GM18507 (cell line): Measurements from ENCODE around the gene CD200R1.

Experiments used
- DNase-seq: peaks from one replicate; pipeline ENCODE4 v3.0.0; 2011; ENCODE audit warnings: low read depth; ENCODE audit not compliant: insufficient read length; ENCODE audit errors: extremely low spot score
- FAIRE-seq: peaks from 2 replicates; lab custom pipeline; 2011; peaks lifted over from hg19 to GRCh38; lab: Jason Lieb, UNC

The CD200R1 gene

GRCh38 chr3:112974894-112975293, at the start of gene CD200R1:
Gene CD200R1 (minus strand): TSS chr3:112975103. CDS start chr3:112974857, 246 bp downstream.
- DNase-seq (no peak), FAIRE-seq (peak; percentile 70)

- no peak for FAIRE-seq
- DNase-seq: no peak
Measured at GRCh38 chr3:113021471-113021870, 46.6 kb upstream of the CD200R1 start.

GRCh38 chr3:113019182-113020137, 44.6 kb upstream of the CD200R1 start:
- FAIRE-seq (peak; percentile 95), DNase-seq (peak; percentile 73)

DNA sequence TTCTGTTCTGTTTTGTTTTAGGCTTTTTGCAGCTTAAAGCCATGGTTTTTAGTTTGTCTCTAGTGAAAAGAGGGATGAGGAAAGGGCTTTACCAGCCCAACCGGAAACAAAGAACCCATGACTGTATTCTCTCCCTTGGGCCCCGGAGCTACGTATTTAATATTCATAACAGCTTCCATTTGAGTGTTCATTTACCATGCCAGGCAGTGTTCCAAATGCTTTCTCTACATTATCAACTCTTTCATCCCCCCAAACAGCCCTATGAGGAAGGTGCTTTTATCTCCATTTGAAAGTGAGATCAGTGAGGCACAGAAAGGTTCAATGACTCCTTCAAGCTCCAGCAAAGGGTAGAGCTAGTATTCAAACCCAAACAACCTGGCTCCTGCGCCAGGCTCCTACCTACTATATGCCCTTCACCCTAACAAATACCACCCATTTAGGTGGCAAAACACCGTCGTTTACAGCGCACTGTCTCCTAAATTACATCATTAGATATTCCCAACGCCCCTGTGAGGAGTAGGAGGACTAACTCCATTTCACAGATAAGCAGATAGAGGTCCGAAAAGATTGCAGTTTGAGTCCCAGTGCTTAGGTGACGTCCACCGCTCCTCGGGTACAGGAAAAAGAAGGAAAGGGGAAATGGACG, 43.8 kb upstream of the CD200R1 start:
- DNase-seq (no peak), FAIRE-seq (peak; percentile 71)

DNA sequence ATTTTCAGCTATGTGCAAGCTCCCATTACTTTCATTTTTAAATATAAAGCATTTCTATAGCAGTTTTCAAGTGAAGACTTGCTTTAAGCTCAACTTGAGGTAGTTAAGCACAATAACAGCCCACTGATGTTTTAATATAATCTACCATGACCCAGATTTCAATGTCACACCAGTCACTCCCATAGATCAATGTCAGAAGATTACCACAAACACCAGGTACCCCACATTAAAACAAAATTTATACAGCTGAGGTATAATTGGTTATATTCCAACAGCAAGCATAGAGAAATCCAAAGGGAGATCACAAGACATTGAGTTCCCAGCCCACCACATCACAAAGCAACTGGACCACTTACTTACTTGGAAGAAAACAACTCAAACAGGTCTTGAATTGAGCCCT, 38.7 kb upstream of the CD200R1 start:
- no peak for DNase-seq
- no peak for FAIRE-seq

GRCh38 chr3:113008117-113008516, 33.2 kb upstream of the CD200R1 start:
- FAIRE-seq (no peak), DNase-seq (no peak)

GRCh38 chr3:113006359-113007056, 31.6 kb upstream of the CD200R1 start:
- DNase-seq (no peak), FAIRE-seq (no peak)

DNA sequence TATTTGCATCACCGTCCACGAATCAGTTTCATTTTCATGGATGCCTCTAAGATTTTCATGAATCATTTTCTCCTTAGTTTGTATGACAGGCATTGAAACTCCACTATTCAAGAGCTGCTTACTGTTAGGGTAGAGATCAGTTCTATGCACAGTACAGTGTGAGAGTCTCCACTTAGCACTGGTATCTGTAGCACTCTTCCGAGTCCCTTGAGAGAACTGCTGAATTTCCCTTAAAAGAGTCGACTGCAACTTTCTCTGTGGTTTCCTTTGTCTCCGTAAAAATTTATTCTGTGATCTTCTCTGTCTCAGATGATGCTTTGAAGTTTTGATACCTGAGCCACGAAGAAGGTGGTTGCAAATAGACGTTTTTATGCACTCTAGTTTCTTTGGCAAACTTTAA, 30.7 kb upstream of the CD200R1 start:
- FAIRE-seq: no peak
- DNase-seq: no peak

DNA sequence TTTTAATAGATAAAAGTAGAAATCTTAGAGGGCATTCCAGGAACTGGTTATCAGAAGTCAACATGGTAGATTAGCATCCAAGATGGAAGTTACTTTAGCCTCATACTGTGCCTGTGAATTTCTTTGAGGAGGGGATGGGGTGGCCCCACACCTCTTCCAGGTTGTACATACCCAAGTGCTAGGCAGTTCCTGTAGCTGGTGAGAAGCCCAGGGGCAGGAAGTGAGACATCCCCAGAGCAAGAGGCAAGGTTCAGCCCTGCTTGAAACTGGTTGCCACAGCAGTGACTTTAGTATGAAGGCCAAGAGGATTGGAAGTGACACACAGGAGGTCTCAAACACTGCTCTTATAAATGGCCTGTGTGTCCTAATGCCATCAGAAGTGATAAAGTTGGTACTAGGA, 27.8 kb upstream of the CD200R1 start:
- FAIRE-seq (peak; percentile 18), DNase-seq (no peak)

- no peak for DNase-seq
- no peak for FAIRE-seq
Measured at GRCh38 chr3:113002037-113002436, 27.1 kb upstream of the CD200R1 start.

GRCh38 chr3:113000691-113001090, 25.8 kb upstream of the CD200R1 start:
- DNase-seq (no peak), FAIRE-seq (no peak)

GRCh38 chr3:112995800-112996199, 20.9 kb upstream of the CD200R1 start:
- FAIRE-seq (no peak), DNase-seq (no peak)

GRCh38 chr3:112990672-112991602, 16.0 kb upstream of the CD200R1 start, which contains the start of gene GTPBP8:
Gene GTPBP8 (plus strand): TSS chr3:112990984. CDS start chr3:112991000, 16 bp downstream.
- peak; percentile 96 for FAIRE-seq
- DNase-seq: peak; percentile 71

DNA sequence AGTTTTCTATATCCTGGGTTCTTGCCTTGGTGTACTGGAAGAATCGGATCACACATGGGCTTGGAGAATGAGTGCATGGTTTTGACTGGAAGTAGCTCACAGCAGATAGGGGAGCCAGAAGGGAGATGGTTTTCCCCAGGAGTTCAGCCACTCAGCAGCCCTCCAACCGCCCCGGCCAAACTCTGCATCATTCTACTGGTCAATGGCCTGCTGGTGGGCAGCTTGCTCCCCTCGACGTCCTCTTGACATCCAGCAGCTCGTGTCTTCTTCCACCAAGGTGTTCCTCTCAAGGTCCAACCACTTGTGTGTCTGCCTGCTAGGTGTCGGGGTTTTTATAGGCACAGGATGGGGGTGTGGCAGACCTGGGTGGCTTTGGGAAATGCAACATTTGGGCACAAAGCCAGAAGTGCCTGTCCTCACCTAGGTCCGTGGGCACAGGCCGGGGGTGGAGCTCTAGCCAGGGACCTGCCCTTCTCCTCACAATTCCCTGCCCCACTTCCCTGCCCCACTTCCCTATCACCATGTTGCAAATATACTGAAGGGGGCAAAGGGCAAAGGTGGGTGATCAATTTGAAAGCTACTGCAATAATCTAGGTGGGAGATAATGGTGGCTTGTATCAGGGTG, 12.9 kb upstream of the CD200R1 start:
- no peak for FAIRE-seq
- DNase-seq: no peak

DNA sequence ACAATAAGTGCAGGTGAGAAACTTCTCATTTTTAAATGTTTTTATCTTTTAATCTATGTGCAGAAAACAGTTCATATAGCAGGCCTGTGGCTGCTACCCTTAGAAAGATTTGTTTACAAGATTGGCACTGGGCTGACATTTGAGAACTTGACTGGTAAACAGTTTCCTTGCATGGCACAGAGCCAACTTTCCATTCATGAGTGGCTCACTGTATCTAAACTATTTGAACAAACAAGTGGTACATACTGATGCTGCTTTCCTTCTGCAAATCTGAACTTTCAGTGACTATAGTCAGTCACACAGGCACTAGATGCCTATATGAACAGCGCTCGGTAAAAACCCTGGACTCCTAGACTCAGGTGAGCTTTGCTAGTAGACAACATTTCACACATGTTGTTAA, 9.6 kb upstream of the CD200R1 start:
- peak; percentile 55 for FAIRE-seq
- DNase-seq: no peak

DNA sequence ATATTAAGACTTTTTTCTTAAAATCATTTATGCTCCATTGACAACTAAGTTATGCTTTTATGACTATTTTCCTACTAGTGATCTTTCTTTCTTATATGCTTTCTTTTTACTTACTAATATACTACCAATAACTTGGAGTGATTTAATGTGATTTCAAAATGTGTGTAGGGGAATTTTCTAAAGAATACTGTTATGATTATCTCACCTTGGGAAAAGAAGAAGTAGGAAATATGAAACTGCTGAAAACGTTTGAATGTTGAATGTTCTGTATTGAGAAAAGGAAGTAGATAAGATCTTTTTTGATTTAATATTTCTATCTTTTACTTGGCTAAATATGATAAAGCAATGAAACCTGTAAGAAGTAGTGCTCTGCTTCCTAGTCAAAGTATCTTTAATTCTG, 7.8 kb upstream of the CD200R1 start:
- DNase-seq: no peak

GRCh38 chr3:112980080-112980479, 5.2 kb upstream of the CD200R1 start:
- FAIRE-seq (no peak), DNase-seq (no peak)

More for the DNA sequence above, 7.8 kb upstream of the CD200R1 start:
- FAIRE-seq: no peak

DNA sequence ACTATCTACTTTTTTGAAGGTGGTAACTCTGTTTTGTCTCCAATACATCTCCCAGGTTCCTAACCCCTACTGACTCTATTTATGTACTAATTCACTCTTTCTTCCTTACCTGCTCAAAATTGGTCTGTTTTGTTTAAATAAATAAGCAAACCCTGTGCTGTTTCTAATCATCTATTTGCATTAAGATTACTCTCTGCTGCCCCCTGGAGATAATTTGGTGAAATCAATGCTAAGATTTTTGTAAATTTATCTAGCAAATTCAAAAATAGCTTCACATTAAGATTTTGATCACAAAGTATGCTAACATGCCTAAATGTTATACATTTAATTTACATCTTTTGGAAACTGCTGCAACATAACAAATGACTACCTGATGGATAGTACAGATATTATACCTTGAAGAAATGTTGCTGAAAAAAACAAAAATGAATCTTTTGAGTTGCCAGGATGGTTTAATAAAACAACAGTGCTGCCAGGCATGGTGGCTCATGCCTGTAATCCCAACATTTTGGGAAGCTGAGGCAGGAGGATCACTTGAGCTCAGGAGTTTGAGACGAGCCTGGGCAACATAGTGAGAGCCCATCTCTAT, 4.4 kb upstream of the CD200R1 start:
- DNase-seq: no peak
- peak; percentile 60 for FAIRE-seq
